GM21447 (cell line): ENCODE results near the gene SUPT3H.

Experiments
- ATAC-seq: cut with Tn5 transposase; IDR thresholded peaks from one replicate; pipeline ENCODE4 v1.9.1; 2021; ENCODE audit not compliant: unreplicated experiment

Gene SUPT3H

DNA sequence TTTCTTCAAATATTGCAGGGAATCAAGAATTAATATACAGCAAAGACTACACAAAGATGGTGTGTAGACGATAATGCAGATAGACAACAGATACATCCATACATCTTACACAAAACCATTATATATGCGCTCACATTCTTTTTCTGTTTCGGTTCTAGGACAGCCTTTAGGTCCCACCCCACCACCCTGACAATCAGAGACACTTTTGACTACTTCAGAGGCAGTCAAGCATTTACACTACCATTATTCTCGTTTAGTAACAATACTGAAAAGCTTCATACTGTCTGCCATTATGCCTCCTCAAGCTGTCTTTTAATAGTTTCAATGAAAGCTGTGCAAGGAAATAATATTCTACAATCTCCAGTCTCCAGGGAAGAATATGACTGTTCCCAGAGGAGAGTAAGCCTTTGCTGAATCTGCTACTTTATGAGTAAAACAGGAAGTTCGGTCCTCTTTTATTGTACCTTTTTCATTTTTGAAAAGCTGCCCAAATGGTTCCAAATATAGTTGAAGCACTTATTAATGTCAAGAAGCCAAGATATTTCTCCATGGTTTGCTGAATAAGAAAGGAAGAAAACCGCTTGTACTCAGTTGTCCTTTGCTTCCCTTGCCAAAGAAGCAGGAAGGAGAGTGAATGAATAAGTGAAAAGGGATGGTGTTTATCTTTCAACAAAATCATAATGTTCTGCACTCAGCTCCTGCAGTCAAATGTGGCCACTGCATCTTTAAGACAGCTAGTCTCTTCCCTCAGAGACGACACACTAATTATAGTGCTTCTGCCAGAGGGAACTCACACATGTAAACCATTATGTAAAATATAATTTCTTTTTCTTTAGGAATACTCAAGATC lies 521.9 kb downstream of the SUPT3H start:
- ATAC-seq, result no peak

DNA sequence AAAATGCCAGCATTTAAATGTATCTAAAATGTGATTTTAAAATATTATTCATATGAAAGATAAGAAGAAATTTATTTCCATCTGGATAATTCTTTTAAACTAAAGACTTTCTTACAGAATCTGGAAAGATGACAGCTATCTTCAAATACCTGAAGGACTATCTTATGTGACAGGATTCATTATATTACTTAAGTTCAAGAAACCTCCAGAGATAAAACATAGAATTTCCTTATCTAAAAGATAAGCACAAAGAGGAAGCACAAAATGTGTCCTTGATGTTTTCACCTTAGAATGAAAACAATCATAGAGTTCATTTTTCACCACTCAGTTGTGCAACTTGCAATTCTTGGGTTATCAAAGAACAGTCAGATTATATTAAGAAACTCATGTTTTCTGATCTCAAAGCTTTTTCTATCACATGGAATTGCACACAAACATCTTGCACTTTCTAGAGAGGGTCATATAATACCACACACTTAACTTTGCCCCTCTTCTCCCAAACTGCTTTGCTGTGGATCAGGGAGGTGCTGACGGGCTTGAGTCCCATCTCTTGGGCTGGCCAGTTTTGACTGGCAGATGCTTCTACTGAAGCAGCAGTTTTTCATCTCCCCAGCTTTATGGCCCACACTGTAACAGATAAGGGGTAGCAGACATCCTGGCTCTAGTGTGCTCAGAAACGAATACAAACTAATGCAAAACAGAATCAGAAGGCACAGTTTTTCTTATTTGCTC lies 522.9 kb downstream of the SUPT3H start:
- no peak for ATAC-seq

DNA sequence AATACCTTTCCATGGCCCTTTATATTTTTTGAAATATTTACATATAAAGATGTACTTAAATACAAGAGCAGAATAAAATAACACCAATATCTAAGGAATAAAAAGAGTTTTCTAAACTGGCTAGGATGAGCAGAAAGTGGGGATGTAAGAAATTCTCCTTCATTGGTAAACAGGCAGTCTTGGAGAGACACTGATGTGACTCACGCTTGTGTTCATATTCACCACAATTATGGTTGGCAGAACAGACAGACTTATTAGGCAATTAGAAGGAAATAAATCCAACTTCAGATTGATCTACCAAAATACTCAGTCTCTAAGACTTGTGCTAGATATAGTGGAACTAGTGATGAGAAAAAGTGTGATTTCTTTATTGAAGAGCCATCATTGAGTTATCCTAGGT lies 526.6 kb downstream of the SUPT3H start:
- no peak for ATAC-seq

DNA sequence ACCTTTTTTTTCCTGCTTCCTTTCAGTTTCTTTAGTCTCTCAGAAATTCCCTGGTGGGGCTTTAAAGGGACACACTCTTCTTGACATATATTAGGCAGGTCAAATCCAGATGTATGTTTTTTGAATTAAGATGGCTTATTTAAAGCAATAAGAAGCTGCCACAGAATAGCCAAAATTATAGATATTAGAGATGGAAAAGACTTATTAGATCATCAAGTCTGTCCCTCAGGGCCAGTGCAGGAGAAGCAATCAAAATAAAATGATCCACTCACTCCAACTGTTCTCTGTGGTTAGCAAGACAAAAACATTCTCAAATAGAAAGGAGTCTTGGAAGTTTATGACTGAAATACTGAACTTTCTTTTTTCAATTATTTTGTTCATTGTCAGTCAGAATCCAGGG lies 527.4 kb downstream of the SUPT3H start:
- no peak for ATAC-seq

- no peak for ATAC-seq
Observed at GRCh38 chr6:44849806-44850205, 527.9 kb downstream of the SUPT3H start.

DNA sequence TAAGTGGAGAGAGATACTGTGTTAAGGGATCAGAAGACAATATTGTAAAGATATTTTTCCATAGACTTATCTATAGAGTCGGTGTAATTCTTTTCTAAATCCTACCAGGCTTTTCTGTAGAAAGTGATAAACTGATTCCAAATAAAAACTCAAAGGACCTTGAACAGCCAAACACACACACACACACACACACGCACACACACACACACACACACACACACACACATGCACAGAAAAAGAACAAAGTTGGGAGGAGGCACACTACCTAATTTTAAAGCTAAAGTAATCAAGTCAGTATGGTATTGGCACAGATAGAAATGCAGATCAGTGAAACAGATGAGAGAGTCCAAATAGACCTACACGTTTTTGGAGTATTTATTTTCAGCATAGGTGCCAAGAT lies 534.0 kb downstream of the SUPT3H start:
- ATAC-seq, result no peak

GRCh38 chr6:44842616-44843015 lies 535.1 kb downstream of the SUPT3H start:
- ATAC-seq, result no peak

- ATAC-seq, result no peak
Observed at GRCh38 chr6:44841829-44842228, 535.9 kb downstream of the SUPT3H start.

DNA sequence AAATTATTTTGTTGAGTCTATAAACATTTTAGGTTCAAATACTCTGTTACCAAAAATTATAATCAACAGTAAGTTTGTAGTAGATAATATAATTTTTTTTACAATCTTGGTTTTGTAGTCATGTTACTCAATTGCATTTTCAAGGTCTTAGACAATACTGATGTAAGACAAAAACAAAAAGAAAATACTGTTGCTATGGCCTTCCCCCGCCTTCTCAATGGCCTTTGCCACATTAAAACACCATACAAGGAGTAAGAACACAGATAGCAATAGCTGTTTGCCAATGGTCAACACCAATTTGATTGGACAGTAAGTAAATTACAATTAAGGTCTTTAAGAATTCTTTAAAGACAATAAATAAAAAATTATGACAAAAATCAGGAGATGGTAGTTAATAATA lies 540.0 kb downstream of the SUPT3H start:
- no peak for ATAC-seq

- ATAC-seq, result no peak
Observed at GRCh38 chr6:44837255-44837654, 540.5 kb downstream of the SUPT3H start.

- peak; percentile 72 for ATAC-seq
Observed at GRCh38 chr6:44833248-44833647, 544.5 kb downstream of the SUPT3H start.

GRCh38 chr6:44831002-44831610 lies 546.6 kb downstream of the SUPT3H start:
- ATAC-seq, result no peak

- no peak for ATAC-seq
Observed at GRCh38 chr6:44829836-44830235, 547.9 kb downstream of the SUPT3H start.

DNA sequence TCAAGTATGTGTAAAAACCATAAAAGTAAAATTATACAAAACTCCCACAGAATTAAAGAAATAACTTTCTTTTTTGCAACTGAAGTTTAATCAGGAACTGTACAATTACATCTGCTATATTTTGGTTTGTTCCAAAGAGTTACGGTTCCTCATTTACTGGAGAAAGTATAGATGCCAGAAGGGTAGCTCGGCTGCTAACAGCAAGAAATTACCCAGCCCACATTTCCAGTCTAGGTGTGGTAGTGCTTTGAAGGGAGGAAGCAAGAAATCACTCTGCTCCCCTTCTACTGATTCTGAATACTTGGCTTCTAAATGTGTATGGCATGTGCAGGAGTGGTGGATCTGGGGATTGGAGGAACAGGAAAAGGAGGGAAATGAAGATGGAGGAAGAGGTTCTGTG lies 549.0 kb downstream of the SUPT3H start:
- no peak for ATAC-seq

DNA sequence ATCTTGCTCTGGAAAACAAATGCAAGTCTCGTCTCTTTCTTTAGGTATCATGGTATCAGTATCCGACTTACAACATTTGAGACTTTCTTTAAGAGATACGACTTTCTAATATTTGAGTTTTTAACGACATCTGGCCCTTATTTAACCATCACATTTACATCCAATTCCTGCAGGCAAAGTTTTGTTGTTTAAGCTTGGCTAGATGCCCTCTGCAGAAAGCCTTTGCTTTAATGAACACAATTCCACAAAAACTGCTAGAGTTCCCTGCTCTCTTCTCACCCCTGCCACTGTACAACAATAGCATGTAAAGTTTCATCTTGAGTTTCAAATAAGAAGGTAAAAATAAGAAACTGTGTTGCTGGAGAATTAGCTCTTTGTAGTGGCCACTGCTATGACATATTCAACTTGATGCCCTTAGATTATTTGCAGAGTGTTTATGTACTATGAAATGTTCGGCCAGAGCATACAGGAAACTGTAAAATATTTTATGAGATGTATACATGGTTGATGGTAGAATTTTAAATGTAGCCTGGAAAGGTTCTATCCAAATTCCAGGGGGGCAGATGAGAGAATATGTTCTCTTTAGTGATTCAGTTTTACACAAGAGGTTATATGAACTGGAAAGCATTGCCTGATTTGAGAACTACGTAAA lies 551.6 kb downstream of the SUPT3H start:
- no peak for ATAC-seq

GRCh38 chr6:44825273-44825672 lies 552.5 kb downstream of the SUPT3H start:
- ATAC-seq, result no peak

DNA sequence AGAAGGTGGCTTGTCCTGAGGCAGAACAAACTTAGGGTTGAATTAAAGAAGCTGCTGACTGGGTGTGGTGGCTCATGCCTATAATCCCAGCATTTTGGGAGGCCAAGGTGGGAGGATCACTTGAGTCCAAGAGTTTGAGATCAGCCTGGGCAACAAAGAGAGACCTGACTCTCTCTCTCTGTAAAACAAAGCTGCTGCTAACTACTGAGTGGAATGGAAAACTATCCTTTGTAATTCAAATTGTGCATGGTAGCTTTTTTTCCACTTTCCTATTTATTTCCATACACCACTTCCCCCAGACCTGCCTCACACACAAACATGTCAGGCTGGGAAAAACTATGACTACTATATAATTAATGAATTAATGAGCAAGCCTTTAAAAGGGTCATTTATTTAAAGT lies 553.2 kb downstream of the SUPT3H start:
- ATAC-seq, result no peak

DNA sequence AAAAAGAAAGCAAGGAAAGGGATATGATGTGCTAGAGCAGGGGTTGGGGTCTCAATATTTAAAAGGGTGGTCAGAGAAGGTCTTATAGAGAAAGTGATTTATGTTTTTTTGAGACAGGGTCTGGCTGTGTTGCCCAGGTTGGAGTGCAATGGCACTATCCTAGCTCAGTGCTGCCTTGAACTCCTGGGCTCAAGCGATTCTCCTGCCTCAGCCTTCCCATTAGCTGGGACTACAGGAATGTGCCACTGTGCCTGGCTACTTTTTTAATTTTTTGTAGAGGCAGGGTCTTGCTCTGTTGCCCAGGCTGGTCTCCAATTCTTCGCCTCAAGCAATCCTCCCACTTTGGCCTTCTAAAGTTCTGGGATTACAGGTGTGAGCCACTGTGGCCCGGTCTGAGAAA lies 557.0 kb downstream of the SUPT3H start:
- no peak for ATAC-seq

DNA sequence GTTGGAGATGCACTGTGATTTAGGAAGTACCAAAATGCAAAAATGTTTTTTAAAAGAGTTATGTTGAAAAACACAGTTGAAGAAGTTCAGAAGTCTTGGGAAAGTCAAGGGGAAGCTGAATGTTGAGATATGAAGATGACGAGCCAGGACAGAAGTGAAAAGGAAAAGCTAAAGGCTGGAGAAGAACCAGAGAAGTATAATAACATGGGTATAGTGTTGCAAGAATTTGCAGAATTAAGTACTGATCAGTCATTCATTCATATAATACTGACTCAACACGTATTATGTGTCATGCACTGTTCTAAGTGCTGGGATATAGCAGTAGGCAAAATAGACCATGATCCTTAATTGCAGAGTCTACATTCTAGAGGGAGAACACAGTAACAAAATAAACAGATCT lies 557.4 kb downstream of the SUPT3H start:
- no peak for ATAC-seq

GRCh38 chr6:44811456-44811855 lies 566.3 kb downstream of the SUPT3H start:
- ATAC-seq, result no peak

DNA sequence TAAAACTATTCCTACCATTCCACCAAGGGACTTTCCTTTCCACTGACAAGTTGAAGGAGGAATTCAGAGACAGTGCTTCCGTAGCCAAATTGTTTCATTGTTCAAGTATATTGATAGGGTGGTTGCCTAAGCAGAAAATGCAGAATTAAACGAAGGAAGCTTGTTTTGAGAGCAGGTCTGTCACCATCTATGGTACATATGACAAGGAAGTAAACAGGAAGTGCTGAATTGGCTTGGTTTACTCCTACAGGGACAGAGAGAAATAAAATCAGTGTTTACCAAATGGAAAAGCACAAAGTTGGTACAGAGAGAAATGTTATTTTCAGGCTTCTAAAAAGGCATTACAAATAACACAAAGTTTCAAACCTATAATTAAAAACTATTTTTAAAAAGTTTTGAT lies 568.5 kb downstream of the SUPT3H start:
- no peak for ATAC-seq

- ATAC-seq, result no peak
Observed at GRCh38 chr6:44808148-44808547, 569.6 kb downstream of the SUPT3H start.
